Glomerular endothelial cell (primary cell): ENCODE data around the gene CBR1. TPM values are rescaled to one million over a fixed set of nuclear protein-coding genes. Genes with fewer than 3 reads are reported as not detected.

Source experiments
- DNase-seq: peaks from one replicate; pipeline ENCODE4 v3.0.0-alpha.2; 2011; ENCODE audit warnings: low read depth, low spot score; ENCODE audit errors: extremely low read depth
- total RNA-seq: library from RNA; depleted of rRNA; stranded (reverse); fragments of >200 nt; gene quantifications from 2 replicates; pipeline ENCODE4 v1.2.3, GENCODE V29; 2015

CBR1 gene
- total RNA-seq, 1 donor from 2014 or later: 67.4 TPM

DNA sequence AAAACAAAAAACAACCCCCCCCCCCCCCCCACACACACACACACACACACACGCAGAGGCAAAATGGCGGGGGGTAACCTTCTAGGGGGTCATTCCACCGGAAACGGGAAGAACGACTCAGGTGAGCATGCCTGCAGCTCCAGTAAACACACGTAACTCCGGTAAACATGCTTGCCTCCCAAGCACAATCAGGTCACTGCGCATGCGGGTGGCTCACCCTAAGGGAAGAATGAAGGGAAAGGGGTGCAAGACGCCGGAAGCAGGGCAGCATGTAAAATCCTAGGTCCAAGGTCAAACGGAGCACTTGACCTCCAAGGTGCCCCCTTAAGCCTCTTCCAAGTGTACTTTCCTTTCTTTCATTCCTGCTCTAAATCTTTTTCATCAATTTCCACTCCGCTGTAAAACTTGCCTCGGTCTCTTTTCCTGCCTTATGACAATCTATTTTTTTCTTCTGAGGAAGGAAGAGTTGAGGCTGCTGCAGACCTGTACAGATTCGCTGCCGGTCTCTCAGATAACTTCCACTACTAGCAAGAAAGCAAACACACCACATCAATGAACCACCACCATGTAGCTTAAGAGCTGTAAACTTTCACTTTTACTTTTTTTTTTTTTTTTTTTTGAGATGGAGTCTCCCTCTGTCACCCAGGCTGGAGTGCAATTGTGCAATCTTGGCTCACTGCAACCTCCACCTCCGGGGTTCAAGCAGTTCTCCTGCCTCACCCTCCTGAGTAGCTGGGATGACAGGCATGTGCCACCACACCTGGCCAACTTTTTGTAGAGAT lies 44.0 kb downstream of the CBR1 start:
- no peak for DNase-seq

GRCh38 chr21:36115138-36115730 lies 45.4 kb downstream of the CBR1 start:
- no peak for DNase-seq

GRCh38 chr21:36117286-36117741 lies 47.5 kb downstream of the CBR1 start:
- no peak for DNase-seq

GRCh38 chr21:36120304-36120888 lies 50.6 kb downstream of the CBR1 start:
- no peak for DNase-seq

Other genes starting within 250 kb of the CBR1 start
- gene SETD4, start 9.5 kb upstream of the CBR1 start, total RNA-seq: 7.5 and 10.4 TPM in 2 replicates
- 5.6 and 18.8 TPM in 2 replicates for gene CBR3, start 65.1 kb downstream of the CBR1 start, total RNA-seq
- 11.7 and 29.8 TPM in 2 replicates for gene DOP1B, start 86.8 kb downstream of the CBR1 start, total RNA-seq